Measurements from ENCODE around the gene C5orf15. TPM values are rescaled to one million over a fixed set of nuclear protein-coding genes. Genes with fewer than 3 reads are reported as not detected.
"Not testable (repeated sequence)": the region's sequence is repeated elsewhere in the genome, so short reads cannot be mapped to it uniquely, and the experiment has no call there.

Gene C5orf15
- polyA plus RNA-seq, 5 donors: 92.5 to 131 (median 126) TPM

DNA sequence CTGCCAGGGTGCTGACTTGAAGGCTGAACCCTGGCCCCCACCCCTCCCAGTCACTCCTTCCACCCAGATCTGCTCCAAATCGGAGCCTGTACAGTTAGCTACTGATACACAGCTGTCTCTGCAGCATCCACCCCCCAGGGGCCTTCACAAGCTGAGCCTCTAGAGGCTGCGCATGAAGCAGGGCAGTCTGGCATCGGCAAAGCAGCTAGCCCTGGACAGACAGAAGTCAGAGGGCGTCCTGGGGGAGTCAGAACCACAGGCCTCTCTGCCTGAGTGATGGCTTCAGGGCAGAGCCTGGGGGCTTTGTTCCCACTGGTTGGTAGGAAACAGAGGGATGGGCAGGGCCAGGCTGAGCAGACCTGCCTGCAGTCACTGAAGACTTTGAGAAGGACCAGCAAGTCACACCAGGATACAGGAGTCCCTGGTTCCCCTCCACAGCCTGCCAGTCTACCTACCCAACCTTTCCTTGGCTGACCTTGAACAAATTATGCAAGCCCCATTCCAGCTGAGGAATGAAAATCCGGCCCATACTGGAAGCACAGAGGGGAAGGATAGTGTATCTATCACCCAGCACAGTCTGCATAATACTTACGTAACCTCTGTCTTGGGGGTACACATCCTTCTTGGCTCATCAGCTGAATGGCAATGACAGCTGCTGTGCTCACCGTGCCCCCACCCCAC, 27.6 kb upstream of the C5orf15 start:
- DNase-seq: no peak

DNA sequence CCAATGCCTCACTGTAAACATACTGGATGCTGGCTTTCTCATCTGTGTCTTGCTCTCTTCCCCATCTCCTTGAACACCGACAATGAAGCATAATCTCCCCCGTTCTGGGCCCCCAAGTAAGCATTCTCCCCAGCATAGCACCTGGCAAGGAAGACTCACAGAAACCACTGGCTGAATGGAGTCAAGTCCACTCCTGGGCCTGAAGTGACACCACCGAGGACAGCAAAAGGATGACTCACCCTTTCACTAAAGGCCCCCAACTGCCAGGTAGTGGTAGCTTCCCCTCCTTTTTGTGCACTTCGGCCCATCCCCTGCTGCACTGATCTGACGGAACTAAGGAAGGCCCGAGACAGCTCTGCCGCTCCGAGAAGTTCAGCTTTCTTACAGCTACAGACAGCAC, 26.9 kb upstream of the C5orf15 start:
- DNase-seq: no peak

- DNase-seq: no peak
Observed at GRCh38 chr5:133994990-133995333, 26.5 kb upstream of the C5orf15 start.

GRCh38 chr5:133994297-133994989, 26.0 kb upstream of the C5orf15 start:
- no peak for DNase-seq

GRCh38 chr5:133993185-133993936, 24.9 kb upstream of the C5orf15 start:
- DNase-seq: no peak

GRCh38 chr5:133992429-133993155, 24.2 kb upstream of the C5orf15 start:
- no peak for DNase-seq

- no peak for DNase-seq
Observed at GRCh38 chr5:133991171-133991910, 22.9 kb upstream of the C5orf15 start.

DNA sequence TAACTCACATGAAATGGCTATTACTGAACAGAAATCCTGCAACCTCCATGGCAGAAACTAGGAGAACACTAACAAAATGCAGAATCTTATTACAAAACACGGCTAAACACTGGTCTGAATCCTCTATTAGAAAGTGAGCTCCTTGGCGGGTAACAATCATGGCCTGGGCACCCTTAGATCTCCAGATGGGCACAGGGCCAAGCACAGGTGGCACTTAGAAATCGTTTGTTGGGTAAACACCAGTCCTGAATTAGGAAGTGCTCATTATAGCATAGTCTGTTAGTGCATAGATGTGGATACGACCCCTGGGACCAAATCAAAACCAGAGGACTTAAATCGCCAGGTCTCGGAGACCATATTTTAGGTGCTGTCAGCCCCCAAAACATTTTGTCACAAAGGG, 22.0 kb upstream of the C5orf15 start:
- DNase-seq: no peak

DNA sequence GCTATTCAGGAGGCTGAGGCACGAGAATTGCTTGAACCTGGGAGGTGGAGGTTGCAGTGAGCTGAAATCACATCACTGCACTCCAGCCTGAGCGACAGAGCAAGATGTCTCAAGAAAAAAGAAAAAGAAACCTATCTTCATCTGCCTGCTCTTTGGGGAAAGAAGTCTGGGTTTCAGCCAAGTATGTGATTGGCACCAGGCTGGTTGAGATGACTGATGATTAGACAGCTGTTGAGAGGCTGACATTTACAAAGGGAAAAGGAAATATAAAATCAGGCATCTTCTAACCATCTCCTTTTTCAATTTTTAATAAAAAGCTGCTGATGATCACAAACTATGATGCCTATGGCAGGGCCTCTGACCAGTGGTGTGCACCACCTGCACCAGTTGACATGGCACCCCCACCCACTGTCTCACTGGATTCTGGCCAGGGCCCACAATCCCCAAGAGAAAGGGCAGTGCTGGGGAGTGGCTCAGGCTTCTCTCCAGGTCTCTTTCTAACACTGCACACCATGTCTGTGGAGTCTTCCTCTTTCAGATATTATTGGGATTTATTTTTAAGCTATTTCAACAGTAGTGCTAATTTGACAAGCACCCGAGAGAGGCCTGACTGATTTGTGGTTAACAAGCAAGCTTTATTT, 17.2 kb upstream of the C5orf15 start:
- DNase-seq: no peak

GRCh38 chr5:133983674-133984073, 15.2 kb upstream of the C5orf15 start:
- DNase-seq: no peak

- DNase-seq: no peak
Observed at GRCh38 chr5:133981714-133982113, 13.3 kb upstream of the C5orf15 start.

DNA sequence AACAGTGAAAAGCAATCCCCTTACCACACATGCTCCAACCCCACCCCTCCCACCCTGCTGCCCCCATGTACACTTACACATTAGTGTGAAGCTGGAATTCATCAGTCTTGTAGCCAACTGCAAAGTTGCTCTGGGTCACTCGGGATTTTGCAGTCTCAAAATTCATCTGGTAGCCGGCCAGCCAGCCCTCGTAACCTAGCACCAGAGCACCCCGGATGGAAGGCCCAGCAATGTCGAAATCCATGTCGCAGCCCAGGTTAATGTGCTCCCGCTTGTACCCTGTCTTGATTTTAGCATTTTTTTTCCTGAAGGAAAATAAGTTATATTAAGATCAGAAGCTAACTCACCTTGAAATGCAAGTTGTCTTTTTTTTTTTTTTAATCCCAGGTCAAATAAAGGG, 12.2 kb upstream of the C5orf15 start:
- DNase-seq: no peak

- DNase-seq: no peak
Observed at GRCh38 chr5:133978943-133979342, 10.5 kb upstream of the C5orf15 start.

DNA sequence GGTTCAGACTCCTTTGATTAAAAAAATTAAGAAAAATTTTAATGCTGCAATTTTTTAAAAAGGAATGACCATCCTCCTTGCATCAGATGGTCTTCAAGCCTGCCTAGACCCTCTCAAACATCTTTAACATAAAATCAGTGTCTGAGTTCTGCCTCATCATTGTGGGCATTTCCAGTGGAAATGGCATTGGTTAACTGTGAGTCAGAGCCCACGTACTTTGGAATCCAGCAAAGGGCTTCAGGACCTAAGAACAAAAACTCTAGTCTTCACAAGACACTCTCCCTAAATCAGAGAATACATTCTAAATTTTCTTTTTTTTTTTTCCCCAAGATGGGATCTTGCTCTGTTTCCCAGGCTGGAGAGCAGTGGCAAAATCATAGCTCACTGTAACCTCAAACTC, 9.4 kb upstream of the C5orf15 start:
- DNase-seq: no peak

DNA sequence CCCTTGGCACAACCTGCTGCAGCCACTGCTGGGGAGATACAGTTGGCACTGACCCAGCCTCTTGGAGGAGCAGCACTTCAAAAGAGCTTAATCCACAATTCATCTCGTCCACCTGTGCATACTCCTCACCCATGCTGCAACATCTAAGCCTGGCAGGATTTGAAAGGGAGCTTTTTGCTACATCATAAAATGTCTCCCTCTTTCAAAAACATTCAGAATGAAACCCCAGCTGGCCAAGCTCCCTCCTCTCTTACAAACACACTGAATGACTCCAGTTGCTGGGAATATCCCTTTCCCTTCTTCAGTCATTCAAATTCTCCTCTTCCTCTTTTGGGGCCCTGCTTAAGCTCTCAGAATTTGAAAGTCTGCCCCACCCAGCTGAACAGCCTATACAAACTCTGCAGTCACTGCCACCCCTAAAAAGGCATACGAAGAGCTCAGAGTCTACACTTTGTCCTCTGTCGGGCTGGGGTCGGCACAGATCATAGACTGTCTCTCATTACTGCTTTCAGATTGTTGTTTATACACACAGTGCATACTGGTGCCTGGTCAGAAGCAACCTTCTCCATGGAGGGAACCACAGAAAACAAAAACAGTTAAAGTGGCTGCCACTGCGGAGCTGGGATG, 8.8 kb upstream of the C5orf15 start:
- no peak for DNase-seq

DNA sequence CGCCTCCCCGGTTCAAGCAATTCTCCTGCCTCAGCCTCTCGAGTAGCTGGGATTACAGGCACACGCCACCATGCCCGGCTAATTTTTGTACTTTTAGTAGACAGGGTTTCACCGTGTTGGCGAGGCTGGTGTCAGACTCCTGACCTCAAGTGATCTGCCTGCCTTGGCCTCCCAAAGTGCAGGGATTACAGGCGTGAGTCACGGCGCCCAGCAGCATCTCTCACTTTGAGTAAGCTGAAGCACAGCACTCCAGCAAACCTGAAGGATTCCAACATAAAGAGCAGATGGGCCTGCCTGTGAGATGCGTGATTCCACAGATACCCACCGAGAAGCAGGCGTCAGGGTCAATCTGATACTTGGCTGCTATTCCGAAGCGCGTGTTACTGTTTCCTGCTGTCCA, 7.1 kb upstream of the C5orf15 start:
- not testable (repeated sequence) for DNase-seq

DNA sequence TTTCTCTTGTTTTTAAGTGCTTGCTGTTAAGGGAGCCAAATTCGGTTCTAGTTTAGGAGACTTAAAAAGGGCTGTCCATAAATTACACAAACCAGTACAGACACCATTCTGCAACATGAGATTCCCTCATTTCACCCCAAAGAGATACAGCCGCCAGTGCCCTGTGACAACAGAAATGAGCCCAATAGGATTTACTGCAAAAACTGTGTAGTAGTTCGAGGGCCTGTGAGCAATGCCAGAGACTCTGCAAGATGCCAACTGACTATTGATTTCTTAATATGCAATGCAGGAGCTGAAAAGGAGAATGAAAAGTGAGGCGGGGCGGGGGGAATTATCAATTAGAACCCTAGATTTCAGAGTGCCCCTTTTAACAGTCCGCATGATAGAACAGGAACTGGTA, 5.7 kb upstream of the C5orf15 start:
- no peak for DNase-seq

GRCh38 chr5:133970325-133970909, 2.0 kb upstream of the C5orf15 start:
- no peak for DNase-seq

DNA sequence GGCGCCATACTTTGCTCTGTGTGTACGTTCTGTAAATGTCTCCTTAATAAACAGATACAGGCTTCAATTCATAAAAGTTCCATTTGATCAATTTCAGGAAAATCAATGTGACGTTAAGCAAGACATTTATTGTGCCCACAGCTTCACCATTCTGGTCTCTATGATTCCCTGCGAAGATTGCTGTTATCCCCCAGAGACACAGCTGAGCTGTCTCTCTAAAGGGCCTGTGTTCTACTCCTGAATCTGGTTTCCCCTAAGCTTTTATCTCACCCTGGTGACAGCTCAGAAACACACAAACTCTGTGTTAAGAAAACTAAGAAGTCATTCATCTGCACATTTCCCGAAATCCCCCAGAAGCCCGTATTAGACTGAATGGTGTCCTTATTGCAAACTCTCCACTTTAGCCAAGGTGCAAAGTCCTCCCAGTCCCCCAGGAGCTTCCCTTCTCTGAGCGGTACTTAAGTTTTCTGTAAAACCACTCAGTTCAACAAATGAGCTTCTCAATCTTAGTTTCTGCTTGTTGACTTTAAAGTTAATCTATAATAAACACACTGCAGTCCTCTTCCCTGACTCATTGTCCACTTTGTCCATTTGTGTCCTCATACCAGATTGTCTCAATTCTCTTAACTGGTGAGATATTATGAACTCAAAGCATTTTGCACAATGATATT, 1.4 kb upstream of the C5orf15 start:
- no peak for DNase-seq
